BJ (cell line): Measurements from ENCODE around the gene ATP8A1. TPM values are rescaled to one million over a fixed set of nuclear protein-coding genes. Genes with fewer than 3 reads are reported as not detected.

Source experiments
- CTCF ChIA-PET: fragments of 350-600 bp; formaldehyde crosslinking; extraction: SDS; loops from one replicate; lab custom pipeline; 2021; ENCODE audit warnings: antibody characterized with exemption, inconsistent platforms; lab: Yijun Ruan, JAX
- POLR2A ChIA-PET: fragments of 300-600 bp; sonication (Branson Sonifier 250); formaldehyde crosslinking; extraction: SDS; loops from one replicate; lab custom pipeline; 2021; ENCODE audit warnings: antibody characterized with exemption; lab: Charles Lee
- DNase-seq: peaks from one replicate; pipeline ENCODE4 v3.0.0-alpha.2; 2011; ENCODE audit warnings: low read depth
- H3K27me3 ChIP-seq: 2 replicates; pipeline ENCODE4 v1.6.0; 2011; ENCODE audit warnings: low read length; ENCODE audit not compliant: control insufficient read depth, insufficient read depth
- H3K36me3 ChIP-seq: 2 replicates; pipeline ENCODE4 v1.5.1; 2011; ENCODE audit warnings: low read length; ENCODE audit not compliant: control insufficient read depth, insufficient read depth
- H3K4me3 ChIP-seq: 2 replicates; pipeline ENCODE4 v1.5.1; 2011; ENCODE audit warnings: low read depth, mild to moderate bottlenecking, control low read depth, low read length
- CTCF ChIP-seq: IDR thresholded peaks from 2 replicates; pipeline ENCODE4 v1.5.1; 2011; ENCODE audit warnings: low read depth, mild to moderate bottlenecking, control low read depth, inconsistent platforms, low read length, moderate library complexity; ENCODE audit not compliant: insufficient read depth
- polyA plus RNA-seq: library from polyadenylated mRNA; depleted of rRNA; stranded (reverse); fragments of >200 nt; gene quantifications from 2 replicates; pipeline ENCODE4 v1.2.3, GENCODE V29; 2011

ATP8A1 gene
- polyA plus RNA-seq, 1 experiment = 0.02 TPM

GRCh38 chr4:42568610-42569207 lies 88.2 kb downstream of the ATP8A1 start:
- DNase-seq = peak; percentile 2
- ChIA-PET CTCF (interaction anchor here (0.6 to 3.0 kb wide), 7 partner anchors 10 to 480 kb away, joined by 3 to 38 read pairs (median 5); no protein-coding TSS in a partner anchor), POLR2A (no interaction called here)
- Histone ChIP-seq H3K36me3 (no peaks in the 10 kb centered on the region), H3K4me3 (no peak overlapping the region), H3K27me3 (no peaks in the 10 kb centered on the region)
- peak; percentile 72 for TF ChIP-seq CTCF

- no peak for TF ChIP-seq CTCF
- no peak overlapping the region for H3K4me3 ChIP-seq
- H3K36me3 ChIP-seq = no peaks in the 10 kb centered on the region
- CTCF ChIA-PET = interaction anchor here (3.0 kb wide), 1 partner anchor 298 kb away, joined by 38 read pairs; no protein-coding TSS in a partner anchor
- DNase-seq = no peak
- POLR2A ChIA-PET = no interaction called here
- no peaks in the 10 kb centered on the region for H3K27me3 ChIP-seq
These were observed 90.1 kb downstream of the ATP8A1 start for GRCh38 chr4:42566835-42567234.

GRCh38 chr4:42562016-42562415 lies 94.9 kb downstream of the ATP8A1 start:
- Histone ChIP-seq H3K36me3 (no peaks in the 10 kb centered on the region), H3K4me3 (no peak overlapping the region), H3K27me3 (no peaks in the 10 kb centered on the region)
- ChIA-PET POLR2A (no interaction called here), CTCF (no interaction called here)
- TF ChIP-seq CTCF = no peak
- no peak for DNase-seq

GRCh38 chr4:42561031-42561430 lies 95.9 kb downstream of the ATP8A1 start:
- no peaks in the 10 kb centered on the region for H3K36me3 ChIP-seq
- H3K4me3 ChIP-seq = no peak overlapping the region
- ChIA-PET CTCF (no interaction called here), POLR2A (no interaction called here)
- H3K27me3 ChIP-seq = no peaks in the 10 kb centered on the region
- TF ChIP-seq CTCF = no peak
- DNase-seq = no peak

GRCh38 chr4:42560467-42560861 lies 96.4 kb downstream of the ATP8A1 start:
- no peak for TF ChIP-seq CTCF
- H3K36me3 ChIP-seq = no peaks in the 10 kb centered on the region
- no peaks in the 10 kb centered on the region for H3K27me3 ChIP-seq
- no peak overlapping the region for H3K4me3 ChIP-seq
- POLR2A ChIA-PET = no interaction called here
- CTCF ChIA-PET = no interaction called here
- DNase-seq = no peak
